Stimulated activated CD4-positive, alpha-beta T cell treated with anti-CD3 and anti-CD28 coated beads, Interleukin-12 subunit alpha, Interleukin-12 subunit beta, amount 100 ng/mL, for 48 hours (primary cell): Measurements from ENCODE around the gene MYH14.

ENCODE experiments used
- DNase-seq, 3 donors: peaks; one replicate each; pipeline ENCODE4 v3.0.0-alpha.2; 2020; ENCODE audit warnings: low read depth in 2 of 3, low spot score in 1 of 3

MYH14 gene

GRCh38 chr19:50358483-50359327 is 155.3 kb downstream of the MYH14 start:
- peak; percentile 57 to 68 (median 59) for DNase-seq

- DNase-seq, result no peak
These were observed 156.0 kb downstream of the MYH14 start for GRCh38 chr19:50359328-50359818.
